Stomach smooth muscle (tissue), 2 donors: Measurements from ENCODE around the gene NCKAP1.
"Not testable (repeated sequence)": the region's sequence is repeated elsewhere in the genome, so short reads cannot be mapped to it uniquely, and the experiment has no call there.

ENCODE experiments used
- H3K27ac ChIP-seq: one replicate; pipeline ENCODE4 v1.7.0; 2013; ENCODE audit warnings: mild to moderate bottlenecking, low read length, inconsistent platforms
- H3K27me3 ChIP-seq, 2 donors: one replicate each; pipeline ENCODE4 v1.7.0; 2013; ENCODE audit warnings: low read length in 2 of 2; ENCODE audit not compliant: insufficient read depth in 2 of 2, control insufficient read depth in 1 of 2
- H3K36me3 ChIP-seq, 2 donors: one replicate each; pipeline ENCODE4 v1.7.0; 2013; ENCODE audit warnings: low read length in 2 of 2; ENCODE audit not compliant: control insufficient read depth in 2 of 2, insufficient read depth in 2 of 2
- H3K4me1 ChIP-seq: one replicate; pipeline ENCODE4 v1.7.0; 2013; ENCODE audit warnings: low read length; ENCODE audit not compliant: control insufficient read depth, insufficient read depth
- H3K4me3 ChIP-seq, 2 donors: one replicate each; pipeline ENCODE4 v1.7.0; 2013; ENCODE audit warnings: low read length in 2 of 2
- H3K9ac ChIP-seq, 2 donors: one replicate each; pipeline ENCODE4 v1.7.0; 2013; ENCODE audit warnings: low read length in 2 of 2, mild to moderate bottlenecking in 1 of 2
- H3K9me3 ChIP-seq, 2 donors: one replicate each; pipeline ENCODE4 v1.7.0; 2013; ENCODE audit warnings: low read length in 2 of 2; ENCODE audit not compliant: control insufficient read depth in 2 of 2
- donor health status: healthy.
- donor health status: Pancreatic carcinoma.

Gene NCKAP1

GRCh38 chr2:182906454-182906853, 131.8 kb downstream of the NCKAP1 start:
- H3K4me3 ChIP-seq: no peak overlapping the region
- no peaks in the 10 kb centered on the region for H3K4me1 ChIP-seq
- H3K27me3 ChIP-seq: no peaks in the 10 kb centered on the region
- peaks cover 0 to 9% of the 10 kb centered on the region in 2 donors for H3K36me3 ChIP-seq
- H3K9ac ChIP-seq: no peak overlapping the region
- H3K9me3 ChIP-seq: no peaks in the 10 kb centered on the region
- no peak overlapping the region for H3K27ac ChIP-seq

- no peaks in the 10 kb centered on the region for H3K4me1 ChIP-seq
- no peaks in the 10 kb centered on the region for H3K27me3 ChIP-seq
- H3K9ac ChIP-seq: no peak overlapping the region
- H3K4me3 ChIP-seq: no peak overlapping the region
- no peaks in the 10 kb centered on the region for H3K9me3 ChIP-seq
- H3K36me3 ChIP-seq: peaks cover 0 to 2% of the 10 kb centered on the region in 2 donors
- no peak overlapping the region for H3K27ac ChIP-seq
These were observed 133.4 kb downstream of the NCKAP1 start for GRCh38 chr2:182904844-182905243.

- H3K27ac ChIP-seq: peak overlapping the region; percentile 2
- peaks cover 0 to 2% of the 10 kb centered on the region in 2 donors for H3K36me3 ChIP-seq
These were observed 134.7 kb downstream of the NCKAP1 start for GRCh38 chr2:182903566-182903965.

GRCh38 chr2:182901748-182902147, 136.5 kb downstream of the NCKAP1 start:
- Histone ChIP-seq H3K36me3 (no peaks in the 10 kb centered on the region), H3K27me3 (no peaks in the 10 kb centered on the region), H3K4me1 (no peaks in the 10 kb centered on the region), H3K27ac (no peak overlapping the region), H3K9me3 (no peaks in the 10 kb centered on the region), H3K9ac (no peak overlapping the region), H3K4me3 (no peak overlapping the region)

More at GRCh38 chr2:182903566-182903965, 134.7 kb downstream of the NCKAP1 start:
- no peaks in the 10 kb centered on the region for H3K9me3 ChIP-seq
- H3K4me3 ChIP-seq: no peak overlapping the region
- H3K9ac ChIP-seq: no peak overlapping the region
- no peaks in the 10 kb centered on the region for H3K4me1 ChIP-seq
- no peaks in the 10 kb centered on the region for H3K27me3 ChIP-seq

GRCh38 chr2:182898718-182899117, 139.5 kb downstream of the NCKAP1 start:
- Histone ChIP-seq H3K27ac (no peak overlapping the region), H3K4me3 (no peak overlapping the region), H3K4me1 (peaks cover 4% of the 10 kb centered on the region), H3K9me3 (no peaks in the 10 kb centered on the region), H3K27me3 (no peaks in the 10 kb centered on the region), H3K9ac (no peak overlapping the region), H3K36me3 (no peaks in the 10 kb centered on the region)

- Histone ChIP-seq H3K9ac (no peak overlapping the region), H3K9me3 (no peaks in the 10 kb centered on the region), H3K36me3 (no peaks in the 10 kb centered on the region), H3K27me3 (no peaks in the 10 kb centered on the region), H3K27ac (no peak overlapping the region), H3K4me1 (peaks cover 4% of the 10 kb centered on the region), H3K4me3 (no peak overlapping the region)
These were observed 141.1 kb downstream of the NCKAP1 start for GRCh38 chr2:182897137-182897536.

GRCh38 chr2:182895798-182896197, 142.5 kb downstream of the NCKAP1 start:
- H3K27ac ChIP-seq: no peak overlapping the region
- no peak overlapping the region for H3K4me3 ChIP-seq
- H3K27me3 ChIP-seq: no peaks in the 10 kb centered on the region
- peaks cover 4% of the 10 kb centered on the region for H3K4me1 ChIP-seq
- H3K9me3 ChIP-seq: no peaks in the 10 kb centered on the region
- no peaks in the 10 kb centered on the region for H3K36me3 ChIP-seq
- no peak overlapping the region for H3K9ac ChIP-seq

- H3K36me3 ChIP-seq: no peaks in the 10 kb centered on the region
These were observed 143.1 kb downstream of the NCKAP1 start for GRCh38 chr2:182895169-182895568.

GRCh38 chr2:182894174-182894573, 144.1 kb downstream of the NCKAP1 start:
- H3K9ac ChIP-seq: no peak overlapping the region
- H3K9me3 ChIP-seq: no peaks in the 10 kb centered on the region
- H3K36me3 ChIP-seq: no peaks in the 10 kb centered on the region
- H3K27me3 ChIP-seq: no peaks in the 10 kb centered on the region
- H3K4me3 ChIP-seq: no peak overlapping the region
- H3K27ac ChIP-seq: no peak overlapping the region
- peaks cover 4% of the 10 kb centered on the region for H3K4me1 ChIP-seq

More at GRCh38 chr2:182895169-182895568, 143.1 kb downstream of the NCKAP1 start:
- H3K9me3 ChIP-seq: no peaks in the 10 kb centered on the region
- no peak overlapping the region for H3K27ac ChIP-seq
- no peaks in the 10 kb centered on the region for H3K27me3 ChIP-seq
- H3K9ac ChIP-seq: no peak overlapping the region
- peaks cover 4% of the 10 kb centered on the region for H3K4me1 ChIP-seq
- H3K4me3 ChIP-seq: no peak overlapping the region

- H3K9me3 ChIP-seq: no peaks in the 10 kb centered on the region
These were observed 144.6 kb downstream of the NCKAP1 start for GRCh38 chr2:182893666-182894065.

GRCh38 chr2:182893035-182893434, 145.2 kb downstream of the NCKAP1 start:
- not testable (repeated sequence) for H3K4me1 ChIP-seq, H3K27me3 ChIP-seq, H3K27ac ChIP-seq, H3K9ac ChIP-seq, H3K9me3 ChIP-seq, H3K4me3 ChIP-seq, H3K36me3 ChIP-seq

More at GRCh38 chr2:182893666-182894065, 144.6 kb downstream of the NCKAP1 start:
- Histone ChIP-seq H3K9ac (no peak overlapping the region), H3K4me1 (peaks cover 4% of the 10 kb centered on the region), H3K4me3 (no peak overlapping the region), H3K27ac (no peak overlapping the region), H3K27me3 (no peaks in the 10 kb centered on the region), H3K36me3 (no peaks in the 10 kb centered on the region)
